ENCODE data around the gene PDGFRB.

DNA sequence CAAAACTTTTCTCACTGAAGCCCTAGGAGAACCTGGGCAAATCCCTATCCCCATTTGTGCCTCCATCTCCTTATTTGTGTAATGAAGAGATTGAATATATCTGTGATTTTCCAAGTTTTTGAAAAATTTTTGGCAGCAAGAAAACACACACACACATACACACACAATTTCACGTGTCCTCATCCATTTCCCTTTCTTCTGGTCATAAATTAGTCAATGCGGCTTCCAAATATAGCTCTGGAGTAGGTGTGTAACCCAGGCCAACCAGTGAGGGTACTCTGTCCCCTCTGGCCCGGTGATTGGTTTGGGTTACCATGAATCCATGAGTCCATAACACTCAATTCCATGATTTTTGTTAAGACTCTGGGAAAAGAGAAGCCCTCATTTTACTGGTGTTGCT, 82.0 kb downstream of the PDGFRB start:
- TF ChIP-seq, protein P1, sequence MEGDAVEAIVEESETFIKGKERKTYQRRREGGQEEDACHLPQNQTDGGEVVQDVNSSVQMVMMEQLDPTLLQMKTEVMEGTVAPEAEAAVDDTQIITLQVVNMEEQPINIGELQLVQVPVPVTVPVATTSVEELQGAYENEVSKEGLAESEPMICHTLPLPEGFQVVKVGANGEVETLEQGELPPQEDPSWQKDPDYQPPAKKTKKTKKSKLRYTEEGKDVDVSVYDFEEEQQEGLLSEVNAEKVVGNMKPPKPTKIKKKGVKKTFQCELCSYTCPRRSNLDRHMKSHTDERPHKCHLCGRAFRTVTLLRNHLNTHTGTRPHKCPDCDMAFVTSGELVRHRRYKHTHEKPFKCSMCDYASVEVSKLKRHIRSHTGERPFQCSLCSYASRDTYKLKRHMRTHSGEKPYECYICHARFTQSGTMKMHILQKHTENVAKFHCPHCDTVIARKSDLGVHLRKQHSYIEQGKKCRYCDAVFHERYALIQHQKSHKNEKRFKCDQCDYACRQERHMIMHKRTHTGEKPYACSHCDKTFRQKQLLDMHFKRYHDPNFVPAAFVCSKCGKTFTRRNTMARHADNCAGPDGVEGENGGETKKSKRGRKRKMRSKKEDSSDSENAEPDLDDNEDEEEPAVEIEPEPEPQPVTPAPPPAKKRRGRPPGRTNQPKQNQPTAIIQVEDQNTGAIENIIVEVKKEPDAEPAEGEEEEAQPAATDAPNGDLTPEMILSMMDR (IDR thresholded peaks at IDR 0.05; ENCODE audit: poor library complexity, severe bottlenecking), result no peak
- TF ChIP-seq REST (IDR thresholded peaks at IDR 0.05; ENCODE audit: borderline replicate concordance) (no peak), EP300 (conservative IDR thresholded peaks at IDR 0.05; ENCODE audit: poor library complexity, severe bottlenecking) (no peak), EZH2 (IDR thresholded peaks at IDR 0.05; ENCODE audit: borderline replicate concordance, insufficient read depth, low read length, poor library complexity, severe bottlenecking) (no peak), TAF1 (IDR thresholded peaks at IDR 0.05; ENCODE audit: low read depth) (no peak), POLR2AphosphoS5 (IDR thresholded peaks at IDR 0.05) (no peak), SMC3 (conservative IDR thresholded peaks at IDR 0.05; ENCODE audit: poor library complexity) (no peak), MXI1 (conservative IDR thresholded peaks at IDR 0.05; ENCODE audit: poor library complexity, severe bottlenecking) (no peak), RAD21 (conservative IDR thresholded peaks at IDR 0.05) (no peak)

Data from neural cell (in vitro differentiated cells).